ENCODE data around the gene RABGAP1L.

DNA sequence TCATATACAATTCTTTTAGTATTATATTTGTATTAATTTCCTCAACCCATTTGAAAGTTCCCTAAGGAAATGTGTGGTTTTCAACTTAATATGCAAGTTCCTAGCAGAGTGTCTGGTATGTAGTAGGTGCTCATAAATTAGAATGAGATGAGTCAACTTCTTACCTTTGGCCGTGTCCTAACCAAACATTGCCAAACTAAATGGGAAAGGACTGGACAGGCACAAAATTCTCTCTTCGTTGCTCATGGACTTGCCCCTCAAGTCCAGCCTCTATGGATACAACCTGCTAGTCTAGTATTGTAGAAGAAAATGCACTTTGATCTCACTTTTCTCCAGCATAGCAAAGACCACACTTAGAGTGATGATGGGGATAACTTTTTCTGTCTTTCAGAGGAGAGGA, 875.5 kb downstream of the RABGAP1L start:
- TF ChIP-seq, protein P1, sequence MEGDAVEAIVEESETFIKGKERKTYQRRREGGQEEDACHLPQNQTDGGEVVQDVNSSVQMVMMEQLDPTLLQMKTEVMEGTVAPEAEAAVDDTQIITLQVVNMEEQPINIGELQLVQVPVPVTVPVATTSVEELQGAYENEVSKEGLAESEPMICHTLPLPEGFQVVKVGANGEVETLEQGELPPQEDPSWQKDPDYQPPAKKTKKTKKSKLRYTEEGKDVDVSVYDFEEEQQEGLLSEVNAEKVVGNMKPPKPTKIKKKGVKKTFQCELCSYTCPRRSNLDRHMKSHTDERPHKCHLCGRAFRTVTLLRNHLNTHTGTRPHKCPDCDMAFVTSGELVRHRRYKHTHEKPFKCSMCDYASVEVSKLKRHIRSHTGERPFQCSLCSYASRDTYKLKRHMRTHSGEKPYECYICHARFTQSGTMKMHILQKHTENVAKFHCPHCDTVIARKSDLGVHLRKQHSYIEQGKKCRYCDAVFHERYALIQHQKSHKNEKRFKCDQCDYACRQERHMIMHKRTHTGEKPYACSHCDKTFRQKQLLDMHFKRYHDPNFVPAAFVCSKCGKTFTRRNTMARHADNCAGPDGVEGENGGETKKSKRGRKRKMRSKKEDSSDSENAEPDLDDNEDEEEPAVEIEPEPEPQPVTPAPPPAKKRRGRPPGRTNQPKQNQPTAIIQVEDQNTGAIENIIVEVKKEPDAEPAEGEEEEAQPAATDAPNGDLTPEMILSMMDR (IDR thresholded peaks at IDR 0.05), result no peak
- TF ChIP-seq EP300 (IDR thresholded peaks at IDR 0.05) (no peak), POLR2A (IDR thresholded peaks at IDR 0.05; ENCODE audit: low read depth) (no peak)
